Suppressor macrophage (primary cell): ENCODE data around the gene FADS6.
"Not testable (repeated sequence)": the region's sequence is repeated elsewhere in the genome, so short reads cannot be mapped to it uniquely, and the experiment has no call there.

Experiments used
- DNase-seq, 4 experiments: peaks; one replicate each; pipeline ENCODE4 v3.0.0-alpha.2; 2020 to 2022

The FADS6 gene

DNA sequence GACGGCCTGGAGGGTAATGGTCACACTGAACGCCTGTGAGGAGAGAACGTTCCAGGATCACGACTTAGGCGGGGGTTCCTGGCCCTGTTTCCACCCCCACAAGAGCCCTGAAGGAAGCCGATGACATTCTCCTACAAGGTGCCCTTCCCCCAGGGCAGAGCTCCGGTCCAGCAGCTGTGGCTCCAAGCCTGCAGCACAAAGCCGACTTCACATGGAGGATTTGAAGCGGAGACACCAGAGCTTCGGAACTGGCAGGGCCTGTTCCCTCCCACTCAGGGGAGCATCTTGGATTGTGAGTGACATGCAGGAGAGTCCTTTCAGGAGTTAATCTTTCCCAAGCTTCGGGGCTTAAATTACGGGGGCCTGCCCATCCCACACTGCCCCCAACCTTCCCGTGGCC, 5.0 kb downstream of the FADS6 start:
- DNase-seq: no peak

GRCh38 chr17:74883241-74883745, 10.1 kb downstream of the FADS6 start:
- peak; percentile 79 to 88 (median 84) for DNase-seq

DNA sequence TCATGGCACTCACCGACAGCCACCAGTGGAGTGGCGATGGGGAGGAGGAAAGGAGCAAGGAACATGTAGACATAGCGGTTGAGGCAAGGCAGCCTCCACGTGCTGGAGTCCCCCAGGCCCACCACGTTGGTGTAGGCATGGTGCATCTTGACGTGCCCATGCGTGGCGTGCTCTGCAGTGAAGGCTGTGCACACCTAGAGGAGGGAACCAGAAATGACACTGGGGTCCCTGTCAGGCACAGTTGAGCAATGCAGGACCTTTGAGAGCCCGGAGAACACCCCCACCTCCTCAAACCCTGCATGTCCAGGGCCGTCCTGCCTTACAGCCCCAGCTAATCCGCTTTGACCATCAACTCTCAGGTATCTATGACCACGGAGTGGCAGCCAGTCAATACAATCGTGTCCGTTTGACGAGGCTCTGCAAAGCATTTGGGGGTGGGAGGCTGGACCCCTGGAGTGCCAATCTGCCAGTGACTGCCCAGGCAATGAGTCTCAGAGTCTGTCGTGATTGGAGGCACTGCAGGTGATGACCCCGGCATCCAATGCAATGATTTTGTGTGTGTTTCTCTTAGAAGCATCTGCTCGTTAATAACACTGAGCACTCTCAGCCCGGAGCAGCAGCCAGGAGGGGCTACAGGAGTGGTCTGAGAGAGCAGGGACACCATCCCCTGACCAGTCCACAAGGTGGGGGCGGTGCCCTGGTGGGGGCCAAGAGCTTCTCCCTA, 10.8 kb downstream of the FADS6 start:
- DNase-seq: no peak

- DNase-seq: no peak
These were observed 12.4 kb downstream of the FADS6 start for GRCh38 chr17:74881073-74881472.

DNA sequence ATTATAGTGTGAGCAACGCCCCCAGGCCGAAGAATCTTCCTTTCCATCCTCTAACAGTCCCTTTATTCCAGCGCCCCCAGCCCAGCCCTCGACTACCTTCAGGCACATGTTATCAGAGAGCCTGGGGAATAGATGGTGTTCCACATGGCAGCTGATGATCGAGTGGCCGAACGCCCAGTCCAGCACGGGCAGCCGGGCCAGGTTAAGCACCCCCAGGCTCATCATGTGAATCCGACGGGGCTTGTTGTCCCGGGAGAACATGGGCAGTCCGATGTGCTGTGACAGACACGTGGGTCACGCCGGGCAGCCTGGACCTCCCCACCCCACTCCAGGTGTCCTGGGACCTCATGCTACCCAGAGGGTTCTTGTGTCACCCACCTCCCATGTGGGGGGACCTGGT, 14.1 kb downstream of the FADS6 start:
- no peak for DNase-seq

- DNase-seq: no peak
These were observed 14.8 kb downstream of the FADS6 start for GRCh38 chr17:74878658-74879057.

DNA sequence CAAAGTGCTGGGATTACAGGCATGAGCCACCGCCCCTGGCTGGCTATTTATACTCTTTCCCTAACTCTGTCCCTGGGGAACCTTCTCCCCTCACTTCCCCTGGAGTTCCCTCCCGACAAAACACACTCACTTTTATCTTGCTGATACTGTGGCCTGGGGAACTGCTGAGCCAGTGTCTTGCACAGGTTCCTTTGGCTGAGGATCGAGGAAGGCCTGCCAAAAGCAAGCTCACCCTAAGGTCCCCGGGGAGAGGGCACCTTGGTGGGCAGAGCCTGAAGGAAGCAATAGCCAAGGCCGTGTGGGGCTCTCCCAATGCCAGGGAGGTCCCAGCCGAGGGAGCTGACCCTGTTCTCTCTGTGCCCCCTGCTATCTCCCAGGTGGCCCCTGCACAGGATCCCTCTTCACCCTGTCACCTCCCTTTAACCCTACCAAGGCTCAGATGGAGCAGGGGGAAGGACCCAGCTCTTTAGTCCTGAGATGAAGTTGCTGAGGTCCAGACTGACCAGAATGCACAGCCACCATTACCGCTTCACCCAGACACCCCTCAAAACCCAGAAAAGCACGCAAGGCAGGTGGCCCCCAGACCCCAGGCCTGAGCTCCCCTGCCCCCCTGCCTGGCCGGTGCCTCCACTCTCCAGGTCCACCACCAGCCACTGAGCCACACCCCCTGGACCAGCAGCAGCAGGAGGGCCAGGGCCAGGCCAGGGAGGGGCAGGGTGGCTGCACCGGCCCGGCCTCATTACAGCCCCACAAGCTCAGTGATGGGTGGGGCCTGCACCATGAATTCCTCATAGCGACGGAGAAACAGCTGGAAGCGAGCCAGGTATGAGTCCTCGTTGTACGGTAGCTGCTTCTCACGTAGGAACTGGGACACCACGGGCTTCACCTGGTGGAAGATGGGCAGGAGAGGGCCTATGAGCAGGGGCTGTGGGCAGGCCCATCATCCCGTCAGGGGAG, 15.6 kb downstream of the FADS6 start:
- no peak for DNase-seq

DNA sequence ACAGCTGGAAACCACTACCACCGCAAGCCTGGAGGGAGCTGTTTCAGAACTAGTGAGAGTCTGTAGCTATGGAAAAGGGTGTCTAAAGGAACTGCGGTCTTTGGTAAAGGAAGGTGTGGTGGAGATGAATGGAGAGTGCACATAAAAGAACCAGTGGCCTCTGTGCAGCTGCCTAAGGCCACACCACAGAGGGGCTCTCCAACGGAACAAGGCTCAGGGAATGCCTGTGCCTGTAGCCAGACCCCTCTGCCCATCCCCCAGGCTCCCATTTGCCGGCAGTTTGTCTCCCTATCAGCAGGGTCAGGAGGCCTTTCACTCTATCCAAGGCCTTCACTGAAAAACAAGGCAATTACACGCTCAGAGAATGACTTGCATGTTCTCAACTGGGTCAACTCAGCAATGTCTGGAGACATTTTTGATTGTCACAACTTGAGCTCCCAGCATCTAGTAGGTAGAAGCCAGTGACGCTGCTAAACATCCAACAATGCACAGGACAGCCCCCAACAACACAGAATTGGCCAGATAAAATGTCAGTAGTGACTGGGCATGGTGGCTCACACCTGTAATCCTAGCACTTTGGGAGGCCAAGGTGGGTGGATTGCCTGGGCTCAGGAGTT, 17.3 kb downstream of the FADS6 start:
- no peak for DNase-seq

GRCh38 chr17:74875155-74875976, 18.1 kb downstream of the FADS6 start:
- no peak for DNase-seq

- DNase-seq: no peak
These were observed 18.8 kb downstream of the FADS6 start for GRCh38 chr17:74874615-74875037.

DNA sequence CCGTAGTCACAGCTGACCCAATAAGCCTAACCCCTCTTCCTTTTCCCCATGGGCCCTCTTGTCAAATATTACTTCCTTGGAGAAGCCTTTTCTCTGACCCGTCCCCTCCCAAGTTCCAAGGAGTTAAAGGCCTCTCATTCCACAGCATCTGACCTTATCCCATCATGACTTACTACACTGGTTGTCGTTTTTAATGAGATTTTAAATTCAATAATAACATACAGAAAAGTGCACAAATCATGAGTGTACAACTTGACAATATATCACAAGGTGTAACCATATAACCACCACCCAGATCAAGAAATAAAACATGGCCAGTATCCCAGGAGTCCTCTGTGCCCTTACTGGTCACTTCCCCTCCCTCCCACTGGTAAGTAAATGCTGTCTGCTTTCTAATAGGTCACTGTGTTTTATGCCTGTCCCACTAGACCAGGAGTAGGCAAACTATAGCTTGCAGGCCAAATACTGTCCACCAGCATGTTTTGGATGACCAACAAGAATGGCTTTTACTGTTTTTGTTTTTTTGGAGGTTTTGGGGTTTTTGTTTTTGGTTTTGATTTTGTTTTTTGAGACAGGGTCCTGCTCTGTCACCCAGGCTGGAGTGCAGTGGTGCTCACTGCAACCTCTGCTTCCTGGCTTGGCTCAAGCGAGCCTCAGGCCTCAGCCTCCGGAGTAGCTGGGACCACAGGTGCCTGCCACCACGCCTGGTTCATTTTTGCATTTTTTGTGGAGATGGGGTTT, 19.4 kb downstream of the FADS6 start:
- peak; percentile 45 to 71 (median 57) for DNase-seq

- peak; percentile 100 for DNase-seq
These were observed 20.2 kb downstream of the FADS6 start for GRCh38 chr17:74873037-74873873.

GRCh38 chr17:74872313-74873036, 21.0 kb downstream of the FADS6 start, which contains the start of gene FDXR:
FDXR (minus strand) TSS chr17:74872994; CDS start chr17:74872944, 50 bp downstream.
- no peak for DNase-seq

GRCh38 chr17:74871356-74872076, 21.9 kb downstream of the FADS6 start:
- DNase-seq: no peak

GRCh38 chr17:74870512-74870911, 22.9 kb downstream of the FADS6 start:
- no peak for DNase-seq

DNA sequence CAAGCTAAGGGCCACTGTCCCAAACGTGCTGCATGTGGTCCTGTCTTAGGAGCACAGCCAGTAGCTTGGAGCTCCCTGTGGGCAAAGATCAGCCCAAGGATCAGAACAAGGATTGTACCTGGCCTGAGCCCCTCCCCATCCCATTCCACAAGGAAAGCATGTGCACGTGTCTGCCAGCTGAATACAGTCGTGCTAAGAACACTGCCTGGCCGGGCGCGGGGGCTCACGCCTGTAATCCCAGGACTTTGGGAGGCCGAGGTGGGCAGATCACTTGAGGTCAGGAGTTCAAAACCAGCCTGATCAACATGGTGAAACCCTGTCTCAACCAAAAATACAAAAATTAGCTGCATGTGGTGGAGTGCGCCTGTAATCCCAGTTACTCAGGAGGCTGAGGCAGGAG, 23.4 kb downstream of the FADS6 start:
- DNase-seq: not testable (repeated sequence)

- no peak for DNase-seq
These were observed 24.6 kb downstream of the FADS6 start for GRCh38 chr17:74868908-74869255.

GRCh38 chr17:74868251-74868907, 25.1 kb downstream of the FADS6 start:
- DNase-seq: no peak
